Fibroblast of upper back skin (primary cell): Measurements from ENCODE around the gene VSIG8.
"Not testable (repeated sequence)": the region's sequence is repeated elsewhere in the genome, so short reads cannot be mapped to it uniquely, and the experiment has no call there.

Experiments
- DNase-seq: peaks from one replicate; pipeline ENCODE4 v3.0.0-alpha.2; 2013

VSIG8 gene, protein sequence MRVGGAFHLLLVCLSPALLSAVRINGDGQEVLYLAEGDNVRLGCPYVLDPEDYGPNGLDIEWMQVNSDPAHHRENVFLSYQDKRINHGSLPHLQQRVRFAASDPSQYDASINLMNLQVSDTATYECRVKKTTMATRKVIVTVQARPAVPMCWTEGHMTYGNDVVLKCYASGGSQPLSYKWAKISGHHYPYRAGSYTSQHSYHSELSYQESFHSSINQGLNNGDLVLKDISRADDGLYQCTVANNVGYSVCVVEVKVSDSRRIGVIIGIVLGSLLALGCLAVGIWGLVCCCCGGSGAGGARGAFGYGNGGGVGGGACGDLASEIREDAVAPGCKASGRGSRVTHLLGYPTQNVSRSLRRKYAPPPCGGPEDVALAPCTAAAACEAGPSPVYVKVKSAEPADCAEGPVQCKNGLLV

DNA sequence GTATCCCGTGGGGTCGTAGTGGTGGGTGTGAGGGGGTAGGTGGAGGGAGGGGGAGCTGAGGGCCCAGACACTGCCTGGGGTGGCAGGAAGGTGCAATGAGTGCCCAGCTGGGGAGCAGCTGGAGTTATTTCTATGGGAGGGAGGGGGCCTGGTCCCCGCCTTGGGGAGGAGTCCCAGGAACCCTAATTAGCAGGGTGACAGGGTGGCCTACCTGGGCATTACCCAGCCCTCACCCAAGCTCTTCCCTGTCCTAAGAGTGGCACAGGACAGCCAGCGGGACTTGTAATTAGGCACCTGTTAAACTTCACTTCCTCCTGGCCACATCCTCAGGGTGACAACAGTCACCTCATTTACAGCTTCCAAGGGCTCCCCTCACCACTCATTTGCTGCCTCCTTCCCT is at the start of gene VSIG8:
Gene VSIG8 (minus strand): TSS at position 101 of the 400 bp plus-strand sequence. CDS start 136 bp downstream, outside the sequence.
- no peak for DNase-seq

DNA sequence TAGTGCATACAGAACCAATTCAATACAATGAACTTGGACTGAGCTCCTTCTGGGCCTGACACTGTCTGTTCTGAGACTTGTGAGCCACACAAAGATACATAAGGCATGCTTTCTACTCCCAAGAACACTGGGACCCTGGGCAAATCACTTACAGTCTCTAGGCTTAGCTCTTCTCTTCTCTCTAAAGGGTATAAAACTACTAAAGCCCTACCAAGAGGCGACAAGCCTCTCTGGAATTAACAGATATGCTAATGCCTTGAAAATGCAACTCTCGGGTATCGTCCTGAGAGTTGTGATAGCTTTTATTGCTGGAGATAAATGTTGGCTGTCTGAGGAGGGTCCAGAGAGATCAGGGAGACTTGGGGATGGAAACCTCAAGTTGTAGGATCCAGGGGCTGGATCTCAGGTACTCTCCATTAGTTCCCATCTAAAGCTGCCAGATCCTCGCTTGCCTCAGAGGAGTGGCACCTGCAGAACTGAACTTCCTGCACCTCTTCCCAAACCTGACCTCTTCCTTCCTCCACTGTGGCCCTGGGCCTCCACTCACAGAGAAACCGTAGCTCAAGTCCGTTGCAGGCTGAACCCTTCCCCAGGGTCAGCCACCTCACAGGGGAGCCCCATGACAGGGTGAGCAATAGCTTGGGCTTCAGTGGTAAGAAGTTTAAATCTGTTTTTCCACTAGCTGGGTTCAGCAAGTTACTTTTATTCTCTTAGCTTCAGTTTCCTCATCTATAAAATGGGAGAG is 49.0 kb upstream of the VSIG8 start:
- no peak for DNase-seq

DNA sequence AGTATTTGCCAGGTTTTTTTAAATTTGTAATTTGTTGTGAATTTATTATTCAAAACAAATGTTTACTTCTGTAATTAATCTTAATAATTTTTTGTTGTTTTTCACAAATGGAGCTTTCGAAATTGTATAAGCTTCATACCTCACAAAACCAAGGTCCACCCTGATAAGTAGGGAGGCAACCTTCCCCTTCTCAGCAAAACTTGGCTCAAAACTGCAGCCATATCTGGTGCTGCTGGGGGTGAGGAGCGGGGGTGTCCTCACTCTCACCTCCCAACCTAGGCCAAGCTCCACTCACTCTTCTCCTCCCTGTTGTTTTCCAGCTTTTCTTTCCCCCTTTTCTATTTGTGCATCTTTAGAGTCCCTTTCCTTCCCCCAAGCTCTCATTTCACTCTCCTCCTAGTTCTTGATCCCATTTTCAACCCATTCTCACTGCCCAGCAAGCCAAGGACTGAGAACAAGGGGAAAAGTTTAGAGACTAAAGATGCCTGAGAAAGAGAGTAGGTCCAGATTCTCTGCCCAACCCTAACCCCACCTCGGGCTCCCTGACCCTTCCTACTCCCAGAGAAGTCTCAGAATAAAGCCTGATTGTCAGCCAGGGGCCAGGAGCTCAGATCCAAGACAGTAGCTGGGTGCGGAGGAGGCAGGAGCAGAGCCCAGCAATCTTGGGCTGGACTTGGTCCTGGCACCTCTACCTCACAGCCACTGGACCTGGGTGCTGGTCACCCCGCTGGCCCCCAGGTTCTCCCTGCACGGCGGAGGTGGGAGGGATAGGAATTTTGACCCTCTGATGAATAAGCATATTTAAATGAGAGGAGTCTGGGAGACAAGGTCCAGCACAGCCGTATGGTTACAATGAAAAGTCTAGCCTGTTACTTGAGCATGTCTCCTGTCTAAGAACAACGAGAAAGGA is 45.8 kb upstream of the VSIG8 start:
- DNase-seq = no peak

DNA sequence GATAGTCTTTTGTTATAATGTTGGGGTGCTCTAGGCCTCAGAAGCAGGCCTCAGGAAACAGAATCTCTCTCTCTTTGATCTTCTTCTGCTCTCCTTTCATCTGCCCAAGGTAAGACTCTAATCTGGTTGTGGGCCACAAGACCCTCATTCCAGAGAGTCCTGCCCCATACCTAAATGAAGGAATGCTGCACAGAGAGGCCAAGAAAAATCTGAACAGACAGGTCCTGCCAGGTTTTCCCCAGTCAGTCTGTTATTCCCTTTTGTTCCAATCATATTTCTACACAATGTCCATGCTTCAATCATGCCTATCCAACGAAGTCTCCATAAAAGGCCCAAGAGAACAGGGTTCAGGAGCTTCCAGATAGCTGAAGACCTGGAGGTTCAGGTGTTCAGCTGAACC is 44.5 kb upstream of the VSIG8 start:
- no peak for DNase-seq

DNA sequence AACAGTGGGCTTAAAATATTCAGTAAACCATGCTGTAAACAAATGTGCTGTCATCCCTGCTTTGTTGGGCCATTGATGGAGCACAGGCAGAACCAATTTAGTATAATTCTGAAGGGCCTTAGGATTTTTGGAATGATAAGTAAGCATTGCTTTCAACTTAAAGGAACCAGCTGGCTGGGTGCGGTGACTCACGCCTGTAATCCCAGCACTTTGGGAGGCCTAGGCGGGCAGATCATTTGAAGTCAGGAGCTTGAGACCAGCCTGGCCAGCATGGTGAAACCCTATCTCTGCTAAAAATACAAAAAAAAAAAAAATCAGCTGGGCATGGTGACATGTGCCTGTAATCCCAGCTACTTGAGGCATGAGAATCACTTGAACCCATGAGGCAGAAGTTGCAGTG is 41.6 kb upstream of the VSIG8 start:
- DNase-seq = not testable (repeated sequence)

DNA sequence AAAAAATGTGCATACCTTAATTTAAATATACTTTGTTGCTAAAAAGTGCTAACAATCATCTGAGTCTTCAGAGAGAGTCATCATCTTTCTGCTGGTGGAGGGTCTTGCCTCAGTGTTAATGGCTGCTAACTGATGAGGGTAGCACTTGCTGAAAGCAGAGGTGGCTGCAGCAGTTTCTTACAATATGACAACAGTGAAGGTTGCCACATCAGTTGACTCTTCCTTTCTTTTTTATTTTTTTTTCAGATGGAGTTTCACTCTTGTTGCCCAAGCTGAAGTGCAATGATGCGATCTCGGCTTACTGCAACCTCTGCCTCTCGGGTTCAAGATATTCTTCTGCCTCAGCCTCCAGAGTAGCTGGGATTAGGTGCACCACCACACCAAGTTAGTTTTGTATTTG is 40.1 kb upstream of the VSIG8 start:
- DNase-seq = no peak

DNA sequence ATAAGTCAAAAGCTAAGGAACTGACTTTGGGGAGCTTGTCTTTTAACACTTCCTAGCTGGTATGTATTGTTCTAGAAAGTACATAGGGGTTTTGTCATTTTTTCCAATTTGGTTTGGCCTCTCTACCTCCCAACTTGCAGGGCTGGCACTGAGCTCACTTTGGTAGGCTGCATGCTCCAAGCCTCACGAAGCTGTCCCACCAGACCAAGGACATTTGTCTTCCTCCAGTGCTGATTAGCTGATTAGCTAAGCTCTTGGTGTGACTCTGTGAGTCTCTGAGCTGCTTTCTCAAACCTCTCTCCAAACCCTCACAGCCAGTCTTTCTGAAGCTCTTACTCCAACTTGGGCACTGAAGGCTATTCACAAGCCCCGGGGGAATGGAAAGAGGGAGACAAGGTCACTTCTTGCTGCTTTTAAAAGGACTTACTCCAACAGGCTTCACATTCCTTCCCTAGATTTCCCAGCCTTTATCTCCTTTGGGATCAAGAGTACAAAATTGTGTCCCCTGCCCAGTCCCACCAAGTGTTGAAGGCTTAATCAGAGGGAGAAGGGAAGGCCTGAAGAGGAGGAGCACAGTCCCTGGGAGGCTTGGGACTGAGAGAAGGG is 38.4 kb upstream of the VSIG8 start:
- DNase-seq = no peak

DNA sequence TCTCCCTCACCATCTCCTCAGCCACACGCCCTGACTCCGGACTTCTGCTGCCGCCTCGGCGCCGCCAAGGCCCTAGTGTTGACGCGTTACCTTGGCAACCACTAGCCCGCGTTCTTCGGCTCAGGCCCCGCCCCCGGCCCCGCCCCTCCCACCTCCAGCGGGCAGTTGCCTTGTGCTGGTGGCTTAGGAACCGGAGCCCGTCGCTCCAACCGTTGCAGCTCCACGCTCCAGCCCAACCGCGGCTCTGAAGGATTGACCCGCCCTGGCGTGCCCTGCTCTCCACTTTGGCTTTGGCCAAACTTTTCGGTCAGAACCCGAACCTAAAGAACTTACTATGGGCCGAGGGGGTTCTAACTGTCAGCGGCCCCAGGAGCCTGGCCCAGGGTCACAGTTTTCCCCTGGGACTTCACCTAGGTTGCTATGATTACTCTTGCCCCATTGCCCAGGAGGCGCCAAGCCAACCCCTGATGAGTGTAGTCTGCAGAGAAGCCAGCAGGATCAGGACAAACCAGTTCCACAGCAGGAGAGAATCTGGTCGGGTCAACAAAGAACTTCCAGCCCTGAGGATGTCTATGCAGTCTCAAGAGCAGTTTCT is 37.7 kb upstream of the VSIG8 start, which contains the start of gene CFAP45:
Gene CFAP45 (minus strand): TSS at position 80 of the 595 bp plus-strand sequence. CDS start 67 bp downstream, at position 13.
- peak; percentile 64 for DNase-seq

DNA sequence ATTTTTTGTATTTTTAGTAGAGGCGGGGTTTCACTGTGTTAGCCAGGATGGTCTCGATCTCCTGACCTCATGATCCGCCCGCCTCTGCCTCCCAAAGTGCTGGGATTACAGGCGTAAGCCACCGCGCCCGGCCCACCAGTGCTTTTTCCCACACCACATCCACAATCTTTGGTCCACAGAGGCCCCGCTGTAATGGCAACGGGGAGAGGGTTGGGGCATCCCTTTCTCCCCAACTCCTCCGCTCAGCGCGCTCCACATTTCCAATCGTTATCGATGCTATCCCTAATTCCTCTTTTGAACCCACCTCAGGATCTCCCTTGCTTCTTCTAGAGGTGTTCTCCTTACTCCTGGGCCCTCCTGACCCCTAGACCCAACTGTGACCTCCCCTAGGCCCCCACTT is 37.2 kb upstream of the VSIG8 start:
- DNase-seq = not testable (repeated sequence)

DNA sequence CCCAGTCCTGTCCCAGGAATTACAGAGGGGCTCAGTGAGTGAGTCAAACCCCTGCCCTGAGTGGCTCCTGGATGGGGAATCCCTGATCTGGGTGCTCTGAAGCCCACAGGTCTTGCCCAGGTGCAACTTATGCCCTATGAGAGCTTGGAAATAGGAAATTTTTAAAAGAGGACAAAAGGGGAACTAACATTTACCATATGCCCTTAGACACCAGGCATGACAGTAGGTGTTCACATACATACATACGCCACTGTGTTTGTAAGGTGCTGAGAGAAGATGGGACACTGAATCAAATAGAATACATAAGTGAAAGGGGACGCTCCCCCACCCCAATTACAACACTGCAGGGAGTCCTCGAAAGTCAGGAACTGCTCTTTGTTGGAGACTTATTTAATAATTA is 36.1 kb upstream of the VSIG8 start:
- DNase-seq = no peak

DNA sequence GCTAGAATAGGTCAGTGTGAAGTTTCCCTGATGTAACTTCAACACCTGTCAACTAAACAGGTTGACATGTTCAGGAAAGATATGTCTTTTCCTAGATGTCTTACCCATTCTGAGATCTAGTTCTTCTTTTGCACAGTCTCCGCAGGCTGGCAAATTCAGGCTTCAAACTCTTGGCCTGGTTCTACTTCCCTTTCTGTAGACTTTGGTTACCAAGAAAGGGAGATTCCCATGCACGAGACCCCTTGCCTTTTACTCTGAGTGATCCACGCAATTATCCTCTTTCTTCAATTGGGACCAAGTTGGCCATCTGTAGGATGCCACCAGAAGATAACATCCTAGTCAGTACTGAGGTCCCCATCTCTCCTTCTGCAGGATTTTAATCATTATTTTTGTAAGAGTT is 35.5 kb upstream of the VSIG8 start:
- DNase-seq = no peak

DNA sequence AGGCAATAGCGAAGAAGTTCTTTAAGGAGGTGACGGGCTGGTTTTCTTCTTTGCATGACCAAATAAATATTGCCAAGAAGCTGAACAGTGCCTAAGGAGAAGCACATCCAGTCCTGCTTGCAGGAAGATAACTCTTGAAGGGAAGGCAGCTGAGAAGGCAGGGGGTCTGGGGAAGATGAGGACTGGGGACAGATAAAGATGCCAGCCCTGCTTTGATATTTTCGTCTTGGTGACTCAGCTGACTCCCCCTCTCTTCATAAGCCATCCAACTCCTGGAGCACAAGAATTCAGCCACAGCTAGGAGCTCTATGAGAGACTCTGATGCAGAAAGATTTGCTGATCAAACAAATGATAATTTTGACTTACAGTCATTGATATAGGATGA is 34.1 kb upstream of the VSIG8 start:
- no peak for DNase-seq

DNA sequence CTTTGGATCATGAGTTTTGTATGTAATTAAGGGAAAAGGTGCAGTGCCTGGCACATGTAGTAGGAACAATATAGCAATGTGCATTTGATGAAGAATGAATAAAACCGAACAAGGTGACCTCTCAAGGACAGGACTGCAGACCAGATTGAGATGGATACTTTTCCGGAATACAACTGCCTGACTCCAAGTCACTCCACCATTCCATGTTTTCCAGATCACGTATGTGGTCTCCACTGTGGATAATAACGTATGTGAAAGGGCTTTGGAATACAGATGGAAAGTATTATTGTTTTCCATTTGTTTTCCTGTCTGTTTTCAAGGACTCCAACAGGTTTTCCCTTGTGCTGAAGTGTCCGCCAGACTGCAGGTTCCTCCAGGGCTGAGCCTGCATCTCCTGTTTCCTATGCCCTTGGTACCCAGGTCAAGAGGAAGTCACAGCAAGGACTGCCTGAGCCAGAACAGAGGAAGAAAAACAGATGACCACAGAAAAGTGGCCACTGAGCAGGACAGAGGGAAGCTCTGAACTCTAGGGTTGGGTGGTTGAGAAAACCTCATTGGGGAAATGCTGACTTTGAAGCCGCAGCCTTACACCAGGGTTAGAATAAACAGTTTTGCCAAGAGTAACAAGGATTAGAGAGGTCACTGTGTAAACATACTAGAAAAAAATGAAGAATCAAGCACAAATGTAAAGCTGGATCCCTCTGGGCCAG is 33.5 kb upstream of the VSIG8 start:
- peak; percentile 32 for DNase-seq

DNA sequence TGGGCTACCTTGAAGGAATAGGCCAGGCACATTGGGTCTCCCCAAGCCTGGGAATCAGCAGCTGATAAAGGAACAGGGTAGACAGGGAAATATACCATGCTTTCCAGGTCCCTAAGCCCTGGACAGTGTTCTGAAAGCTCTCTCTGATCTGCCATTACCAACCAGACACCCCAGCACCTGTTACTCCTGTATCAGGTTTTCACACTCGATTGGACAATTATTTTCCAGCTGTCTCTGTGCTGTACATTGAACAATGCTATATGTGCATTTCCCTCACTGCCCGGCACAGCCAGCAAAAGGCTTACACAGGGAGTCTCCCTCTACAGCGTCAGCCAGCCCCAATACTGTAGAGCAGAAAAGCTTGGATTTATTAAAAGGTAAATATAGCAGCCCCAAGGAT is 32.8 kb upstream of the VSIG8 start:
- no peak for DNase-seq

DNA sequence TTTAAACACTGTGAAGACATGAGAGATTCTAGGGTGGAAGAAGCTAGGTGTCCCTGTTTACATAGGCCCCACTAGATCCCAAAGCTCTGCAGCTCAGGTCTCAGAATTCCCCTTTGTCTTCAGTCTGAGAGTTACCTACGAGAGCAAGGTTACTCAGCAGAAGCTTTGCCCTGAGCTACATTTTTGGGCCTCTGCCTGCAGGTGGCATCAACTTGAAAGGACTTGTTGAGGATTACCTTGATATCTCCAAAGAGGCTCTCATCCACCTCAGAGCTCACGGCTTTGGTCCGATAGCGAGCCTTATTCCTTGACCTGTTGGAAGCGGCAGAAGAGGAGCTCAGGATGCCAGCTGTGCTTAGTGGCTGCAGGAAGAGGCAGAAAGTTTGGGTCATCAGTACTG is 30.5 kb upstream of the VSIG8 start:
- no peak for DNase-seq

DNA sequence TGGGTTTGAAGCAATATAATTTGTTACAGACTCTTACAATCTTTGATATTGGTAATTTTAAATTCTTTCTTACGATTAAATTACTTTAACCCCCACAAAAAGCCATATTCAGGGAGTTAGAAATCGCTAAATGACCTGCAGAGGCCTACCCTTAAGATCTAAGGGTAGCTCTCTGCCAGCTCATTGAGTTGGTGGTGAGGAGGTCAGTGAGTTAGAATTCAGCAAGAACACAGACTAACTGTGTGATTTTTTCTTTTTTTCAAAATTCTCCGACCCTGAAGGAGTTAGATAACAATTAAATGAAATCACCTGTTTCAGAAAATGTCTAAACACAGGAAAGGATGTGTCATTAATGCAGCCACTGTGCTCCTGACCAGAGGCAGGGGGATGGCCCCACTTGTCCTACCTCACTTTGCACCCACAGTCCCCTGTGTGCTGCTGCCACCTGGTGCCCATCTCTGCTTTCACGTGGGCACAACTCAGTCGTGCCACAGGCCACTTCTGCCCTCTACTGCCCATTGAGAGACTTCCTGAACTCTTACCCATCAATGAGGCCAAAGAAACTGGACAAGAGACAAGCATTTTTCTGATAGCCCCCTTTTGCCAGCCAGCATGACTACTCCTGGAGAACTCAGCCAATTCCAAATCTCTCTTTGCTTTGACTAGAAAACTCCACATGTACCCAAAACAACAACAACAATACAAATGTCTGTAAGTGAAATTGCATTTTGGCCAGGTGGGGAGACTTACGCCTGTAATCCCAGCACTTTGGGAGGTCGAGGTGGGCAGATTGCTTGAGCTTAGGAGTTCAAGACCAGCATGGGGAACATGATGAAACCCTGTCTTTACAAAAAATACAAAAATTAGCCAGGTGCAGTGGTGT is 29.1 kb upstream of the VSIG8 start:
- DNase-seq = peak; percentile 88

DNA sequence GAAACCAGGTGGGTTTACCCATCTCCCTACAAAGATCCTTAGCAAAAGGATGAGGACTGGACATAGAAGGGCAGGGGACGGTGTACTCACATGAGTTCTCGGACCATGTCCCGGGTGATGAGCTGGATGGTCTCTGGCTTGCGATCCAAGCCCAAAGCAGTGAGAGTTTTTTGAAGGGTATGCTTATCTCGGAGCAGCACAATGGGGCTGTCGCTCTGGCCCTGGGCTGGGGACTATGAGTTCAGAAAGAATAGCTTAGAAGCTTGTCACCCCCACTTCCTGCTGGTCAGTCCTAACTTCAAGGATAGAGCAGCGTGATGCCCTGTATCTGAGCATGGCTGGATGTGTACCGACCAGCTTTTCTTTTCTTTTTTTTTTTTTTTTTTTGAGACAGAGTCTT is 27.9 kb upstream of the VSIG8 start:
- DNase-seq = no peak

DNA sequence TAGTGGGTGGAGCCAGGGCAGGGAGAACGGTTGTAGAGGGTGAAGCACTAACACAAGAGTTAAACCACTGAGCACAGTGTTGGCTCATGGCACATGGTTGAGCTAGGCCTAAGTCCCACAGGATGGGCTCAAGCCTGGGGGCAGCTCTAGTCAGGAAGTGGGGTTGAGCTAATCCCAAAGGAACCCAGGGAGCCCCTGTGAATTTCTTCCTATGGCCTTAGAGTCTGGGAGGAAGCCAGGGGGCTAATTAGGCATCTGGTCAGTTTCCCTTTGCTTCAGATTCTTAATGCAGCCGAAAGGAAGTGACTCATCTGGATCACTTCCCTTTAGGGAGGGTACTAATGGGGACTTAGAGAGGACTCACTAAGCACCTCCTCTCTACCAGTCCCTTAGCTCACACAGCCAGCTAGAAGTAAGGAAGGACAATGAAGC is 27.4 kb upstream of the VSIG8 start:
- peak; percentile 95 for DNase-seq

DNA sequence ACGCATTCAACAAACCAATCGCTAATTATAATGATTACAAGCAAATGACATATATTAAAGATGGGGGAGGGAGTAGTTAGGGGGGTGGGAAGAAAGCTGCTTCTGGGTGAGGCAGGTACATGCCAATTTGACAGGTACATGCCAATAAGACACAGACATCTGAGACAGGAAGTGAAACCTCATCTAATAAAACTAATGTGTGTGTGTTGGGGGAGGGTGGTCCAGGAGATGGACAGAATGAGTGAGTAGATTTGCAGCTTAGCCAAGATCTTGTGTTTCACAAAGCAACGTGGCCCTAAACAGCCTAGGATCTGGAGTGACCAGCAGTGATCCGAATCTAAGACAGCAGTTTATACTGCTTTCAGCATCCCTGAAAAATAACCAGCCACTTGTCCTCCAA is 26.7 kb upstream of the VSIG8 start:
- DNase-seq = no peak

DNA sequence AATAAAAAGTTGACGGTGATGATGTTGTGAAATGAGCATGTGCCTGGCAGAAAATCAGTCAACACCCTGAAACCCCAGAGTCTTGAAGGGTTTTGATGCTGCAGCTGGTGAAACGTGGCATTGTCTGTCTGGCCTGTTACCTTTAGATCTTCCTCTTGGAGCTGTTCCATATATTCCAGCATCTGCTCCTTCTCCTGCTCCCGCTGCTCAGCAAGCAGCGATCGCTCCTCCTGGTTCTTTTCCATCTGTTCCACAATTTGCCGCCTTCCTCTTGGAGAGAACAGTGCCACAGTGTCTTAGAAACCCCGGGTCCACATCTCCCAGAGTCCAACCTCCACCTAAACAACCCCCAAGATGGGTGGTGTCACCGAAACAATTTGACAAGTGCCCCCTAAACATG is 21.8 kb upstream of the VSIG8 start:
- DNase-seq = no peak

DNA sequence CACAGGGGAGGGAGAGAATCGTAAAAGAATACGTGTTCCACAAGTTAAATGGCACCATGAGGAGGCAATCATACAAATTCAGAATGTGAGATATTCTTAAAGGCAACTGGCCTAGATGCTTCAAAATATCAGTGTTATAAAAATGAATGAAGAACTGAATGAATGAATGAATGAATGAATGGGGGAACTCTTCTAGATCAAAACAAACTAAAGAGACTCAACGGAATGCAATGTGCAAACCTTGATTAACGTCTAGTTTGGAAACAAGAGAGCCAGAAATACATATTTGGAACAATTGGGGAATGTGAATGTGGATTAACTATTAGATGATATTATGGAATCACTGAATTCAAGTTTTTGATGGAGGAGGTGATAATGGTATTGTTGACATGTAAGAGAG is 20.7 kb upstream of the VSIG8 start:
- DNase-seq = no peak
